GM19455 (cell line): ENCODE data around the gene TUBA3D.
"Not testable (repeated sequence)": the region's sequence is repeated elsewhere in the genome, so short reads cannot be mapped to it uniquely, and the experiment has no call there.

Source experiments
- ATAC-seq: cut with Tn5 transposase; IDR thresholded peaks from one replicate; pipeline ENCODE4 v1.9.1; 2021; ENCODE audit not compliant: unreplicated experiment

TUBA3D gene

GRCh38 chr2:131514408-131515166 is 38.7 kb downstream of the TUBA3D start:
- ATAC-seq = peak; percentile 53

DNA sequence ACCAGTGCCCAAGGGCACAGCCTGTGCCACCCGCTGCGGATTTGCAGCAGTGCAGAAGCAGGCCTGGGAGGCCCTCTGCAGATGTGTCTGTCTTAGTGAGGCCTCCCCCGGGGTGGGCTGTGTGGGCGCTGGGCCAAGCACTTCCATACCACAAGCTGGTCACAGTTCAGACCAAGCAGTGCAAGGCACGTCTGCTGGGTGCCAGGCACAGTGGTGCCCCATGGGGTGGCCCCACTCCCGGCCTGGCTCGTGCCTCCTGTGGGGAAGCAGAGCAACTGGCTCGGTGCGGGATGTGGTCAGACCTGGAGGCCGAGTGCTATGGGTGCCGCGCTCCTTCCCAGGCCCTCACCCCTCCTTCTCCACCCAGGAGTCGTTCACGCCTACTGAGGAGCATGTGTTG is 39.3 kb downstream of the TUBA3D start:
- not testable (repeated sequence) for ATAC-seq

- ATAC-seq = no peak
Observed at GRCh38 chr2:131516011-131516410, 40.1 kb downstream of the TUBA3D start.

DNA sequence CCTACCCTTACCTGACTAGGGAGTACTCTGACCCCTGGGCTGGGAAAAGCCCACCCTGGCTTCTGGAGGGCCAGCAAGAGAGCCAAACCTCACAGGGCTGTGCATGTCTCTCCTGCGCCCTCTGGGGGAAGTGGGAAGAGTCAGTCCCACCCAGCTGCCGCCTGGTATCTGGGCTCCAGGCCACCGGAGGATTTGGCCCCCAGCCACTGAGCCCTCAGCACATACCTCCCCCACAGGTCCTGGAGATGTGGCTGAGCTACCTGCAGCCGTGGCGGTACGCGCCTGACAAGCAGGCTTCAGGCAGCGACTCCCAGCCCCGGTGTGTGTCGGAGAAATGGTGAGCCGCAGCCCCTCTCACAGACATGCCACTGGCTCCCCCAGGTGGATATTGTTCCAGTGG is 40.7 kb downstream of the TUBA3D start:
- not testable (repeated sequence) for ATAC-seq

GRCh38 chr2:131517106-131517831 is 41.4 kb downstream of the TUBA3D start:
- ATAC-seq = no peak

DNA sequence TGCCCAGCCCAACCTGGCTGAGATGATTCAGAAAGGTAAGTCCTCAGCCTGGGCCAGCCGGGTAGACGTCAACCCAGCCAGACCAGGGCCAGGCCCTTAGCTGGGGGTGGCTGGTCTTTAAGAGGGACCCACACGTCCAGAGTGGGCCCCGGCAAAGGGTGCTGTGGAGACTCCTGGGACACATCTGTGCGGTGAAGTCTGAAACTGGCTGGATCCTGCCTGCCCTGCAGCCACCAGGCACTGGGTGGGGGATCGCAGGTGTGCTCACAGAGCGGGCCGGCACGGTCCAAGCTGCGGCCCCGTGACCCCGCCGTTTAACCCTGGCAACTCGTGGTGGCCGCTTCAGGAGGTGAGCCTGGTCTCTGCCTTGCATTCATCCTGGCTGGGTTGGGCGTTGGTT is 41.9 kb downstream of the TUBA3D start:
- ATAC-seq = not testable (repeated sequence)

- ATAC-seq = not testable (repeated sequence)
Observed at GRCh38 chr2:131518531-131518930, 42.6 kb downstream of the TUBA3D start.

- ATAC-seq = no peak
Observed at GRCh38 chr2:131519466-131519865, 43.5 kb downstream of the TUBA3D start.

DNA sequence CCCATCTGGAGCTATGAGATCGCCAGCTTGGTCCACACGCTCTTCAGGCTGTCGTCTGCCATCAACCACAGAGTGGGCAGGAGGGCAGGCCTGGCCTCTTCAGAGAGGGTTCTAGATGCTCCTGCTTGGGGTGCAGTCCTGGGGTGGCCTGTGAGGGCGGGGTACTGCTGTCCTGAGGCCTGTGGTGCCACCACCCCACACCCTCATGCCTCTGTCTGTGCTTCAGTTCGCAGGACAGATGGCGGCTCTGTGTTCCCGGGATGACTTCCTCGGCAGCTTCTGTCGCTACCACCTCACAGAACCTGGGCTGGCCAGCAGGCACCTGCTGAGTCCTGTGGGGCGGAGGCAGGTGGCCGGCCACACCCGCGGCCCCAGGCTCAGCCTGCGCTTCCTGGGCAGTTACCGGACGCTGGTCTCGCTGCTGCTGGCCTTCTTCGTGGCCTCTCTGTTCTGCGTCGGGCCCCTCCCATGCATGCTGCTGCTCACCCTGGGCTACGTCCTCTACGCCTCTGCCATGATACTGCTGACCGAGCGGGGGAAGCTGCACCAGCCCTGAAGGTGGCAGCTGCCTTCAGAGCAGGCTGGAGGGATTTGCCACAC is 44.1 kb downstream of the TUBA3D start:
- ATAC-seq = not testable (repeated sequence)

DNA sequence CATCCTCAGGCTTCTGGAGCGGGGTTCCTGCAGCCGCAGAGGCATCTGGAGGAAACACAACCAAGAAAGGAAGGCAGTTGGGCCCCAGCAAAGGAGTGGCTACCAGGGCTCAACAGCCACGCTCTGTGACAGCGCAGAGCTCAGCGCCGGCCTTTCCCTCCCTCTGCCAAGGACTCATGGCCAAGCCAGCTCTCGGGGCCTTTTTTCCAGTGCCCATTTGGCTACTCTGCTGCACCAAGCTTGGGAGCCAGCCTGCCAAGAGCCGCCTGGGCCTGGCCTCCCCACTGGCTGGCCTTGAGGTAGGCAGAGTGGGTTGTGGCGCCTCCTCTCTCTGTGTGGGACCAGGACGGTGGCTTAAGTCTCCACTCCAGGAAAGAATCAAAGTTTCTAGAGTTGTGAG is 44.6 kb downstream of the TUBA3D start:
- no peak for ATAC-seq

DNA sequence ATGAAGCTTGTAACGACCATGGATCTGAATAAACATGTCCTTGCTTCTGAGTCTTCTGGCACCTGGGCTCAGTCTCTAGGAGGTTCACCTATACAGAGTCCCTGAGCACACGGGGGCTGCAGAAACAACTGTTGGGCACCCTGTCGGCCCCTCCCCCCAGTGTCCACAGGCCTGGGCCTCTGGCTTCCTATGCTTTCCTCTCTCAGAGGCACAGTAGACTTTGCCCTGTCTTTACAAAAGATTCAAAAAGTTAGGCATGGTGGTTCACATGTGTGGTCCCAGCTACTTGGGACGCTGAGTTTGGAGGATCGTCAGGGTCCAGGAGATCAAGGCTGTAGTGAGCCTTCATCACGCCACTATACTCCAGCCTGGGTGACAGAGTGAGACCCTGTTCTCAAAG is 45.6 kb downstream of the TUBA3D start:
- ATAC-seq = not testable (repeated sequence)

- no peak for ATAC-seq
Observed at GRCh38 chr2:131521961-131522781, 46.3 kb downstream of the TUBA3D start.

DNA sequence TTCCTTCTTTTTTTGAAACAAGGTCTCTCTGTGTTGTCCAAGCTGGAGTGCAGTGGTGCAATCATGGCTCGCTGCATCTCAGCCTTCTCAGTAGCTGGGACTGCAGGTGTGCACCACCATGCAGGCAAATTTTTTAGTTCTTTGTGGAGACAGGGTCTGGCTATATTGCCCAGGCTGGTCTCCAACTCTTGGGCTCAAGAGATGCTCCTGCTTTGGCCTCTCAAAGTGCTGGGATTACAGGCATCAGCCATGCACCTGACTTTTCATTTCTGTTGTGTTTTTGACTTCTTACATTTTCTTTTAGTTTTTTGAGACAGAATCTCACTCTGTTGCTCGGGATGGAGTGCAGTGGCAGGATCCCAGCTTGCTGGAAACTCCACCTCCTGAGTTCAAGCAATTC is 49.3 kb downstream of the TUBA3D start:
- ATAC-seq = not testable (repeated sequence)

DNA sequence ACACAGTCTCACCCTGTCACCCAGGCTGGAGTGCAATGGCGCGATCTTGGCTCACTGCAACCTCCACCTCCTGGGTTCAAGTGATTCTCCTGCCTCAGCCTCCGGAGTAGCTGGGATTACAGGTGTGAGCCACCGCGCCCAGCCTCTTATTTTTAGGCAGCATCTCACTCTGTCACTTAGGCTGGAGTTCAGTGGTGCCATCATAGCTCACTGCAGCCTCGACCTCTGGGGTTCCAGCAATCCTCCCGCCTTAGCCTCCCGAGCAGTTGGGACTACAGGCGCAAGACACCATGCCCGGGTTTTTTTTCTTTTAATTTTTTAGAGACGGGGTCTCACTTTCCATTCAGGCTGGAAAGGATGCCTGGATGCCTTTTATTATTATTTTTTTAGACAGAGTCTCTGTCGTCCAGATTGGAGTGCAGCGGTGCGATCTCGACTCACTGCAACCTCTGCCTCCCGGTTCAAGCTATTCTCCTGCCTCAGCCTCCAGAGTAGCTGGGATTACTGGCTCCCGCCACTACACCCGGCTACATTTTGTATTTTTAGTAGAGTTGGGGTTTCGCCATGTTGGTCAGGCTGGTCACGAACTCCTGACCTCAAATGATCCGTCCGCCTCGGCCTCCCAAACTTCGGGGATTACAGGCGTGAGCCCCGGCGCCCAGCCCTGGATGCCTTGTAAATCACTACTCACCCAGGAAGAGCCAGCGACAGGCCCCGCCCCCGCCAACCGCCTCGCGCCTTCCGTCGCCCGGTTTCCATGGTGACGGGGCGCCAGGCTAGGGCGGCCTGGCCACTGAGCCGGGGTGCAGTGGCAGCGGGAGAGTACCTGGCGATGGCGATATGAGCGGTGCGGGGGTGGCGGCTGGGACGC is 51.4 kb downstream of the TUBA3D start, which contains the start of gene CCDC74A:
Gene CCDC74A (plus strand): TSS at position 758 of the 871 bp plus-strand sequence. CDS start 83 bp downstream, at position 841.
- ATAC-seq = peak; percentile 83

DNA sequence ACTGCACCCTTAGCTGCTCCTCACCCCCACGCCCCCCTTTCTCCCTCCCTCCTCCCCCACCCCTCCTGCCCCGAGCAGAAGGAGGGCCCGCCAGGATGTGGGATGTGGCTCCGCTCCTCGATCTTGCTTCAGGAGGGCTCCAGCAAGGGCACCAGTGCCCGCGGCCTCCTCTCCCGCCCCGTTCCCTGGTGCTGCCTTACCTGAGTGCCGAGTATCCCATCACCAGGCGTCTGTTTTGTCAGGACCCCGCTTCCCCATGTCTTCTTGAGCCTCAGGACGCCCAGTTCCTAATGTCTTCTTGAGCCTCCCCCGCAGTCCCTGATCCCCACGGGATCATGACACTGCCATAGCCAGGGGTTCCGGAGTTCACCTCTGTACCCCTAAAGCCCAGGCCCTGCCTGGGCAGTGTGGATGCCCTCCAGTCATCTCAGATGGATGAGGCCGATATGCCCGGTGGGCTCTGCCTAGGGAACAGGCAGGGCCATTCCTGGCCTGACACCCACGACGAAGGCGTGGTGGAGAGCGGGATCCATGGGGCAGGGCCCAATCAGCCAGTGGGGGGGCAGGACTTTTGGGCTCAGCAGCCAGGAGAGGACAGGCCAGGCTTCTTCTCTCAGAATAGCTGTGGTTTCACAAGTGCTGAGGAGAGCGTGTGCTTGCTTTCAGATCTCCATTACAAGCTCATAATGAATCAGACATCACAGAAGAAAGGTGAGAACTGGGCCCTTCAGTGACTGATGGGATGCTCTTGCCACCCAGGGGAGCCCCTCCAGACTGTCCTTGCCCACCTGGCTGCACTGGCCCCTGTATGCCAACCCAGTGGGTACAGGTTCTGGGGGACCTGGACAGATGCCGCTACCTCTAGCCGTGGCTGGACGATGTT is 53.3 kb downstream of the TUBA3D start:
- peak; percentile 58 for ATAC-seq

- ATAC-seq = not testable (repeated sequence)
Observed at GRCh38 chr2:131529864-131530445, 54.0 kb downstream of the TUBA3D start.

GRCh38 chr2:131530626-131531344 is 54.9 kb downstream of the TUBA3D start:
- not testable (repeated sequence) for ATAC-seq
